GM10266 (cell line): Measurements from ENCODE around the gene PMF1.

Experiments used
- DNase-seq: peaks from one replicate; pipeline ENCODE4 v3.0.0; 2012; ENCODE audit errors: extremely low spot score
- TF ChIP-seq, protein P1 (sequence below): IDR thresholded peaks from 2 replicates; pipeline ENCODE4 v1.5.1; 2012; ENCODE audit warnings: mild to moderate bottlenecking, low read depth; ENCODE audit not compliant: control insufficient read depth, insufficient read depth; ENCODE audit errors: missing control alignments

The PMF1 gene

DNA sequence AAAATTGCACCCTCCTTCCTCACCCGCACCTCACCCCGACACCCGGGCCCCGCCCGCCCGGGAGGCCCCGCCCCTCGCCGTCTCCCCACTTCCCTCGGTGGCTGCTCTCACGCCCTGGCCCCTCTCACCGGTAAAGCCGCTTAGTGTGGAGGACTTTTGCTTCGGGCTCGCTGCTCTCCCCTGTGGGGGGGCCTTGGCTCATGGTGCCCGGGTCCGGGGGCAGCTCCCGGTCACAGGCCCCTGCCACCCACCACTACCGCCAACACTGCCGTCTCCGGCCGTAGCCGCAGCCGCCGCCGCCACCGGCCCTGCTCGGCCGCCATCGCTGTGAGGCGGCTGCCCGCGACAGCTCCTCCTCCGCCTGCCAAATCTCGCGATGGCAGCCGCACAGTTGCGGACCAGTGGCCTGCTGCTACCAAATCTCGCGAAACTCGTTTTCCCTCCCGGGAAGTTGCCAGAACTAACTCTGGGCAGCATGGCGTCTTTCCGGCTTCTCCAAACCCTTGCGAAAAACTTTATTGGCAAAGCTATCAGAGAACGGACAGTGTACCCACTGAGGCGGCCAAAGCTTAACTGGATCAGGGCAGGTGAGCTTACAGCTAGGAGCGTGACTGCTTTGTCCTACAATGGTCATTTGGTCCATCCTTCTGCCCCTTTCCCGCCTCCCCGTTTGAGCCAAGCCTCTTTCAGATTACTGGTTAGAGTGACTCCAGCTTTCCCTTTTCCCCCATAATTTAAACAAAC is 69.8 kb downstream of the PMF1 start, which contains the start of gene SMG5:
Gene SMG5, minus strand, starts transcription at position 347 of the 744 bp plus-strand sequence. Its CDS starts 145 bp downstream, at position 202.
- TF ChIP-seq, protein P1, sequence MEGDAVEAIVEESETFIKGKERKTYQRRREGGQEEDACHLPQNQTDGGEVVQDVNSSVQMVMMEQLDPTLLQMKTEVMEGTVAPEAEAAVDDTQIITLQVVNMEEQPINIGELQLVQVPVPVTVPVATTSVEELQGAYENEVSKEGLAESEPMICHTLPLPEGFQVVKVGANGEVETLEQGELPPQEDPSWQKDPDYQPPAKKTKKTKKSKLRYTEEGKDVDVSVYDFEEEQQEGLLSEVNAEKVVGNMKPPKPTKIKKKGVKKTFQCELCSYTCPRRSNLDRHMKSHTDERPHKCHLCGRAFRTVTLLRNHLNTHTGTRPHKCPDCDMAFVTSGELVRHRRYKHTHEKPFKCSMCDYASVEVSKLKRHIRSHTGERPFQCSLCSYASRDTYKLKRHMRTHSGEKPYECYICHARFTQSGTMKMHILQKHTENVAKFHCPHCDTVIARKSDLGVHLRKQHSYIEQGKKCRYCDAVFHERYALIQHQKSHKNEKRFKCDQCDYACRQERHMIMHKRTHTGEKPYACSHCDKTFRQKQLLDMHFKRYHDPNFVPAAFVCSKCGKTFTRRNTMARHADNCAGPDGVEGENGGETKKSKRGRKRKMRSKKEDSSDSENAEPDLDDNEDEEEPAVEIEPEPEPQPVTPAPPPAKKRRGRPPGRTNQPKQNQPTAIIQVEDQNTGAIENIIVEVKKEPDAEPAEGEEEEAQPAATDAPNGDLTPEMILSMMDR: no peak
- peak; percentile 96 for DNase-seq

DNA sequence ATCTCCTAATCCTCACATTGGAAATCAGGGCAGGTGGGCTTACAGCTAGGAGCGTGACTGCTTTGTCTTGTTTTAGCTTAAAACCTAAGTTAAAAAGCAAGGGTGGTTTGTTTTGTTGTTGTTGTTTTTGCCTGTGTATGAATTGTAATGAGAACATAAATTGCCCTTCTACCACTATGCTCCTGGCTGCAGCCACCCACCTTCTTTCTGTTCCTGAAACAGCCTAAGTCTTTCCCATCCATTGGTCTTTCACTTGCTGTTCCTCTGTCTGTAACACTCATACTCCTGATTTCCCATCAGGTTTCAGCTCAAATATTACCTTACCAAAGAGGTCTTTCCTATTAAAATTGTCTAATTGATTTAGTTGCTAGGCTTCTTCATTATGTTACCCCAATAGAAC is 70.7 kb downstream of the PMF1 start:
- no peak for DNase-seq
- TF ChIP-seq, protein P1: no peak

DNA sequence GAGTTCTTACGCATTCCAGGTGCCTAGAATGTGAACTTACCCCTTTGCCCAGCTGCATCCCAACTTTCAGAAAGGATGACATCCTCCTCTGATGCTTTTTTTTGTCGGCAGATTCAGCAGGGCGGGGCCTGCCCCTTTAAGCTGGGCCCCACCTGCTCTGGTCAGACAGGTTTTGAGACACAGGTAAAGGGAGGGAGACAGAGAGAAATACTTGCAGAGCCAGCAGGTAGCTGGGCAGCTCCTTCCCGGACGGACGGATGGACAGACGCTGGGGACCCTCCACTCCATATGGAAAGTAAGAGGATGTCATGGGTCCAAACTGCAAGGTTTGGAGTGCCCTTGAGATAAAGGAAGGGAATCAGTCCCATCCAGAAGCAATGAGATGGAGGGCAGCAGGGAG is 71.3 kb downstream of the PMF1 start, which contains the start of gene TMEM79:
Gene TMEM79, plus strand, starts transcription at position 214 of the 400 bp plus-strand sequence. CDS start 902 bp downstream, outside the sequence.
- DNase-seq: no peak
- TF ChIP-seq, protein P1: no peak

DNA sequence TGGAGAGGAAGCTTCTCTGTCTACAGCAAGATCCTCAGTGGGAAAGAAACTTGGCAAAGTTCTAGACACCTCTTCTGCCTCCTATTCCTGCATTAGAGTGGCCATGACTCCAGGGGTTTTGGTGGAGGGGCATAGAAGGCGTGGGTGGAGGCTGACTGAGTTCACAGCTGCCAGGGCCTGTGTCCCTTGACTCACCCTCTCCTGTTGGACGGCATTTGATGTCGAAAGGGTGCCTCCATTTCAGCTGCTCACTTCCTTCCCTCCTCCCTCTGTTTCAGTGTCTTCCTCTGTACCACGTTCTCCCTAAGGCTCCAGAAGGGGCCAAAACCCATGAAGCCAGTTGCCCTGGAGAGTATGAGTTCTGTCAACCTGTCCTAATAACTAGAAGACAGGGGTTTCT is 72.0 kb downstream of the PMF1 start:
- DNase-seq: no peak
- TF ChIP-seq, protein P1: no peak

DNA sequence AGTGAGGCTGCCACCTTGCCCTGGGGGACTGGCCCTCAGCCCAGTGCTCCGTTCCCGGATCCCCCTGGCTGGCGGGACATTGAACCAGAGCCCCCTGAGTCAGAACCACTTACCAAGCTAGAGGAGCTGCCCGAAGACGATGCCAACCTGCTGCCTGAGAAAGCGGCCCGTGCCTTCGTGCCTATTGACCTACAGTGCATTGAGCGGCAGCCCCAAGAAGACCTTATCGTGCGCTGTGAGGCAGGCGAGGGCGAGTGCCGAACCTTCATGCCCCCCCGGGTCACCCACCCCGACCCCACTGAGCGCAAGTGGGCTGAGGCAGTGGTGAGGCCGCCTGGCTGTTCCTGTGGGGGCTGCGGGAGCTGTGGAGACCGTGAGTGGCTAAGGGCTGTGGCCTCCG is 72.6 kb downstream of the PMF1 start:
- no peak for DNase-seq
- TF ChIP-seq, protein P1: no peak

DNA sequence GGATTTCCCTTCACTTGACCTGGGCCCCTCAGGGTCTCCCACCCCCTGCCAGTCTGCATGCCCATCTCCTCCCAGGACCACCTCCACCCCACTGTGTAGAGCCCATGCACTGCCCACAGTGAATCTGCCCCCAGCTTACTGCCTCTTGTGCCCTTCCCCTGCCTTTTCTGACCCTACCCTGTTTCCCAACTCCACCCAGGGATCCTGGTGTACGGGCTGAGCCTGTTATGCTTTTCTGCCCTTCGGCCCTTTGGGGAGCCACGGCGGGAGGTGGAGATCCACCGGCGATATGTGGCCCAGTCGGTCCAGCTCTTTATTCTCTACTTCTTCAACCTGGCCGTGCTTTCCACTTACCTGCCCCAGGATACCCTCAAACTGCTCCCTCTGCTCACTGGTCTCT is 73.3 kb downstream of the PMF1 start:
- TF ChIP-seq, protein P1: no peak
- DNase-seq: no peak
